Lower leg skin (tissue), 4 donors: ENCODE results near the gene DNAJB4. TPM values are rescaled to one million over a fixed set of nuclear protein-coding genes. Genes with fewer than 3 reads are reported as not detected.
"Not testable (repeated sequence)": the region's sequence is repeated elsewhere in the genome, so short reads cannot be mapped to it uniquely, and the experiment has no call there.

Experiments used
- DNase-seq, 2 donors: peaks; one replicate each; pipeline ENCODE4 v3.0.0-alpha.2; 2019; ENCODE audit warnings: low spot score in 2 of 2
- H3K4me3 ChIP-seq: fragments of 200-600 bp; sonication (generic); 2 replicates; pipeline ENCODE4 v1.5.1; 2017; ENCODE audit warnings: mild to moderate bottlenecking, low read depth; ENCODE audit not compliant: poor library complexity, severe bottlenecking
- CTCF ChIP-seq, 3 donors: fragments of 450-650 bp; IDR thresholded peaks; one replicate each; pipeline ENCODE4 v1.5.1; 2016; ENCODE audit warnings: antibody characterized with exemption in 3 of 3, mild to moderate bottlenecking in 3 of 3, moderate library complexity in 2 of 3
- POLR2A ChIP-seq, 2 donors: fragments of 450-650 bp; IDR thresholded peaks; one replicate each; pipeline ENCODE4 v1.6.1; 2016 to 2017; ENCODE audit warnings: antibody characterized with exemption in 2 of 2, mild to moderate bottlenecking in 1 of 2, moderate library complexity in 1 of 2
- WGBS, 2 donors: methylation state at CpG; one replicate each; pipeline ENCODE4 v1.1.5; 2018; 5-methylcytosine and 5-hydroxymethylcytosine counted together
- intact Hi-C: fragments of 100-400 bp; cut with DNase I; formaldehyde crosslinking; loops from one replicate; pipeline ENCODE4 v1.15.0; 2023; ENCODE audit warnings: low total_unique reads
- total RNA-seq, 4 donors: library from RNA; depleted of rRNA; stranded (reverse); fragments of >200 nt; gene quantifications; one replicate each; pipeline ENCODE4 v1.1.0, GENCODE V29; 2016

The DNAJB4 gene
- total RNA-seq, 4 donors from 2014 or later: 9.3 to 15.5 (median 13.6) TPM

GRCh38 chr1:77976433-77977076, 28.2 kb upstream of the DNAJB4 start:
- 74 to 77% methylated on average over 13 of the region's 13 CpGs for WGBS, 2 donors
- intact Hi-C loops: loop anchor here (10.0 kb wide), 1 partner anchor 138 kb away; no protein-coding TSS in a partner anchor
- no peak for DNase-seq

GRCh38 chr1:77977989-77978292, 26.8 kb upstream of the DNAJB4 start:
- WGBS, 2 donors: 0 to 1% methylated on average over 5 of the region's 5 CpGs
- TF ChIP-seq CTCF (IDR thresholded peaks at IDR 0.05) (no peak), POLR2A (IDR thresholded peaks at IDR 0.05) (no peak)
- no peak for DNase-seq
- peak overlapping the region; percentile 72 for H3K4me3 ChIP-seq
- intact Hi-C loops: loop anchor here (10.0 kb wide), 1 partner anchor 137 kb away; no protein-coding TSS in a partner anchor

More at GRCh38 chr1:77976433-77977076, 28.2 kb upstream of the DNAJB4 start:
- no peak for TF ChIP-seq CTCF (IDR thresholded peaks at IDR 0.05)
- H3K4me3 ChIP-seq: peak overlapping the region; percentile 25

GRCh38 chr1:77978293-77978968, 26.3 kb upstream of the DNAJB4 start:
- 0 to 1% methylated on average over 34 of the region's 34 CpGs for WGBS, 2 donors
- intact Hi-C loops: loop anchor here (10.0 kb wide), 1 partner anchor 136 kb away; no protein-coding TSS in a partner anchor
- H3K4me3 ChIP-seq: peak overlapping the region; percentile 72
- peak in 1 of 2 donors; percentile 87 for DNase-seq
- TF ChIP-seq POLR2A (IDR thresholded peaks at IDR 0.05) (no peak), CTCF (IDR thresholded peaks at IDR 0.05) (no peak)

- 0 to 1% methylated on average over 57 of the region's 57 CpGs for WGBS, 2 donors
- DNase-seq: peak; percentile 98 to 99
- TF ChIP-seq POLR2A (IDR thresholded peaks at IDR 0.05): peak in 1 of 2 donors; percentile 4
- peak in 1 of 3 donors; percentile 75 for TF ChIP-seq CTCF (IDR thresholded peaks at IDR 0.05)
- intact Hi-C loops: loop anchor here (10.0 kb wide), 1 partner anchor 136 kb away; no protein-coding TSS in a partner anchor
- H3K4me3 ChIP-seq: peak within 1 kb of the TSS; percentile 72
Observed at GRCh38 chr1:77978969-77979876, 25.5 kb upstream of the DNAJB4 start, which contains the start of gene FUBP1. Gene FUBP1, minus strand, starts transcription at chr1:77979072. Its CDS starts 68 bp downstream, at chr1:77979004.

- intact Hi-C loops, DNase-seq, H3K4me3 ChIP-seq: not testable (repeated sequence)
- 85 to 88% methylated on average over 8 of the region's 8 CpGs for WGBS, 2 donors
Observed at GRCh38 chr1:77983352-77983996, 21.3 kb upstream of the DNAJB4 start.
